Measurements from ENCODE around the gene GRID1. TPM values are rescaled to one million over a fixed set of nuclear protein-coding genes. Genes with fewer than 3 reads are reported as not detected.
A peak's percentile ranks its signal among the peaks of the same experiment; 100 is the strongest.

The GRID1 gene
- polyA plus RNA-seq (2013, experiment 1 of 2) = 0.23 TPM
- 0.29 TPM for polyA plus RNA-seq (2013, experiment 2 of 2)

- Histone ChIP-seq H2BK12ac (ENCODE audit: low read length in 2 of 2) (peak within 1 kb of the TSS in 1 of 2 experiments; percentile 23), H4K8ac (ENCODE audit: low read length) (no peak within 1 kb of the TSS), H3K9me3 (ENCODE audit: control insufficient read depth, low read length) (no peaks in the 10 kb centered on the region), H3K18ac (ENCODE audit: low read depth in 1 of 2, low read length in 2 of 2) (peak within 1 kb of the TSS; percentile 15 to 64), H3K4me1 (ENCODE audit: control insufficient read depth, insufficient read depth, low read depth, low read length) (peaks cover 39% of the 10 kb centered on the region), H3K79me1 (replicated peaks; ENCODE audit: low read length, poor library complexity, severe bottlenecking) (no peaks in the 10 kb centered on the region), H2AFZ (ENCODE audit: low read depth, low read length) (peak within 1 kb of the TSS; percentile 36), H2AK5ac (ENCODE audit: low read length, severe bottlenecking) (no peak within 1 kb of the TSS), H2BK15ac (ENCODE audit: low read depth, poor library complexity, severe bottlenecking) (no peak within 1 kb of the TSS), H3K4me3 (ENCODE audit: insufficient read depth in 1 of 2, low read depth in 1 of 2, low read length in 2 of 2) (peak within 1 kb of the TSS; percentile 46 to 65), H3K23ac (ENCODE audit: low read length in 2 of 2) (peak within 1 kb of the TSS in 1 of 2 experiments; percentile 95), H3K36me3 (ENCODE audit: control insufficient read depth in 1 of 2, insufficient read depth in 2 of 2, low read depth in 1 of 2, low read length in 2 of 2) (no peaks in the 10 kb centered on the region), H3K9ac (ENCODE audit: low read length) (no peak within 1 kb of the TSS), H3K27me3 (ENCODE audit: control insufficient read depth in 1 of 2, insufficient read depth in 1 of 2, low read length in 2 of 2) (peaks cover 70 to 79% of the 10 kb centered on the region in 2 experiments), H2BK5ac (ENCODE audit: low read depth, low read length, poor library complexity, severe bottlenecking) (no peak within 1 kb of the TSS), H3K14ac (ENCODE audit: low read length in 2 of 2) (peak within 1 kb of the TSS in 1 of 2 experiments; percentile 57), H4K91ac (ENCODE audit: low read length) (no peak within 1 kb of the TSS), H3K27ac (ENCODE audit: low read length, poor library complexity, severe bottlenecking) (no peak within 1 kb of the TSS), H3K4ac (ENCODE audit: low read depth in 1 of 2, low read length in 2 of 2) (no peak within 1 kb of the TSS), H3K4me2 (ENCODE audit: low read length, poor library complexity, severe bottlenecking) (peak within 1 kb of the TSS; percentile 72), H2BK120ac (ENCODE audit: low read depth, low read length) (no peak within 1 kb of the TSS)
- WGBS = under 1% methylated on average over 59 of the region's 119 CpGs
- peak; percentile 6 for DNase-seq
Observed at GRCh38 chr10:86366033-86366901, at the start of gene GRID1. Gene GRID1 (minus strand): TSS chr10:86366795.

GRCh38 chr10:86415583-86415982 lies 49.0 kb upstream of the GRID1 start:
- DNase-seq = no peak
- no peak overlapping the region for H2BK12ac ChIP-seq (ENCODE audit: low read length in 2 of 2)
- H3K14ac ChIP-seq (ENCODE audit: low read length in 2 of 2) = no peak overlapping the region
- no peak overlapping the region for H2AFZ ChIP-seq (ENCODE audit: low read depth, low read length)
- no peak overlapping the region for H2BK5ac ChIP-seq (ENCODE audit: low read depth, low read length, poor library complexity, severe bottlenecking)
- no peak overlapping the region for H4K91ac ChIP-seq (ENCODE audit: low read length)
- no peak overlapping the region for H3K4me2 ChIP-seq (ENCODE audit: low read length, poor library complexity, severe bottlenecking)
- H2BK120ac ChIP-seq (ENCODE audit: low read depth, low read length) = no peak overlapping the region
- 78% methylated on average over 5 of the region's 5 CpGs for WGBS
- no peaks in the 10 kb centered on the region for H3K79me1 ChIP-seq (replicated peaks; ENCODE audit: low read length, poor library complexity, severe bottlenecking)
- H3K4me3 ChIP-seq (ENCODE audit: insufficient read depth in 1 of 2, low read depth in 1 of 2, low read length in 2 of 2) = no peak overlapping the region
- H3K36me3 ChIP-seq (ENCODE audit: control insufficient read depth in 1 of 2, insufficient read depth in 2 of 2, low read depth in 1 of 2, low read length in 2 of 2) = no peaks in the 10 kb centered on the region
- peaks cover 5% of the 10 kb centered on the region for H3K4me1 ChIP-seq (ENCODE audit: control insufficient read depth, insufficient read depth, low read depth, low read length)
- H3K27me3 ChIP-seq (ENCODE audit: control insufficient read depth in 1 of 2, insufficient read depth in 1 of 2, low read length in 2 of 2) = peaks cover 0 to 10% of the 10 kb centered on the region in 2 experiments
- H3K18ac ChIP-seq (ENCODE audit: low read depth in 1 of 2, low read length in 2 of 2) = peak overlapping the region in 1 of 2 experiments; percentile 43
- no peak overlapping the region for H3K27ac ChIP-seq (ENCODE audit: low read length, poor library complexity, severe bottlenecking)
- H4K8ac ChIP-seq (ENCODE audit: low read length) = no peak overlapping the region
- H3K9me3 ChIP-seq (ENCODE audit: control insufficient read depth, low read length) = no peaks in the 10 kb centered on the region
- H3K23ac ChIP-seq (ENCODE audit: low read length in 2 of 2) = no peak overlapping the region
- no peak overlapping the region for H2AK5ac ChIP-seq (ENCODE audit: low read length, severe bottlenecking)
- no peak overlapping the region for H3K4ac ChIP-seq (ENCODE audit: low read depth in 1 of 2, low read length in 2 of 2)
- no peak overlapping the region for H2BK15ac ChIP-seq (ENCODE audit: low read depth, poor library complexity, severe bottlenecking)
- H3K9ac ChIP-seq (ENCODE audit: low read length) = no peak overlapping the region

DNA sequence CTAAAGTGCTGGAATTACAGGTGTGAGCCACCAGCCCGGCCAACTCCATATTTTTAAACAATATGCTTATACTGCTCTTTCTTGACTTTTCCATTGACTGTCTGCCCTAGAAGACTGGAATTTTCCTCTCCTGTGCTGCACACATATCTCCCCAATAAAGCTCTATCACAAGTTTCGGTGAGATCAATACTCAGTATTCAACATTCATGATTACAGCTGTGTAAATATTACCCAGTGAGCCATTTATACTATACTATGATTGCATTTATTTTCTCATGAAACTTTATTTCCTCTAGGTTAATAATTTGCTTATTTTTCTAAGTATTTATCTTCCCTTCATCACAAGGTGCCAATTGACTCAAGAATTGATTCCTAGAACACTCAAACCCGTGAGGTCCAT lies 48.5 kb upstream of the GRID1 start:
- Histone ChIP-seq H2BK120ac (ENCODE audit: low read depth, low read length) (no peak overlapping the region), H3K27ac (ENCODE audit: low read length, poor library complexity, severe bottlenecking) (no peak overlapping the region), H2BK15ac (ENCODE audit: low read depth, poor library complexity, severe bottlenecking) (no peak overlapping the region), H4K91ac (ENCODE audit: low read length) (no peak overlapping the region), H2AK5ac (ENCODE audit: low read length, severe bottlenecking) (no peak overlapping the region), H3K36me3 (ENCODE audit: control insufficient read depth in 1 of 2, insufficient read depth in 2 of 2, low read depth in 1 of 2, low read length in 2 of 2) (no peaks in the 10 kb centered on the region), H3K4ac (ENCODE audit: low read depth in 1 of 2, low read length in 2 of 2) (no peak overlapping the region), H2AFZ (ENCODE audit: low read depth, low read length) (no peak overlapping the region), H2BK12ac (ENCODE audit: low read length in 2 of 2) (no peak overlapping the region), H3K23ac (ENCODE audit: low read length in 2 of 2) (no peak overlapping the region), H3K4me2 (ENCODE audit: low read length, poor library complexity, severe bottlenecking) (no peak overlapping the region), H3K4me3 (ENCODE audit: insufficient read depth in 1 of 2, low read depth in 1 of 2, low read length in 2 of 2) (no peak overlapping the region), H3K18ac (ENCODE audit: low read depth in 1 of 2, low read length in 2 of 2) (no peak overlapping the region), H3K4me1 (ENCODE audit: control insufficient read depth, insufficient read depth, low read depth, low read length) (peaks cover 5% of the 10 kb centered on the region), H3K79me1 (replicated peaks; ENCODE audit: low read length, poor library complexity, severe bottlenecking) (no peaks in the 10 kb centered on the region), H4K8ac (ENCODE audit: low read length) (no peak overlapping the region), H3K9me3 (ENCODE audit: control insufficient read depth, low read length) (no peaks in the 10 kb centered on the region), H3K27me3 (ENCODE audit: control insufficient read depth in 1 of 2, insufficient read depth in 1 of 2, low read length in 2 of 2) (peaks cover 0 to 10% of the 10 kb centered on the region in 2 experiments), H2BK5ac (ENCODE audit: low read depth, low read length, poor library complexity, severe bottlenecking) (no peak overlapping the region), H3K9ac (ENCODE audit: low read length) (no peak overlapping the region), H3K14ac (ENCODE audit: low read length in 2 of 2) (no peak overlapping the region)
- 84% methylated on average over 2 of the region's 3 CpGs for WGBS
- no peak for DNase-seq

DNA sequence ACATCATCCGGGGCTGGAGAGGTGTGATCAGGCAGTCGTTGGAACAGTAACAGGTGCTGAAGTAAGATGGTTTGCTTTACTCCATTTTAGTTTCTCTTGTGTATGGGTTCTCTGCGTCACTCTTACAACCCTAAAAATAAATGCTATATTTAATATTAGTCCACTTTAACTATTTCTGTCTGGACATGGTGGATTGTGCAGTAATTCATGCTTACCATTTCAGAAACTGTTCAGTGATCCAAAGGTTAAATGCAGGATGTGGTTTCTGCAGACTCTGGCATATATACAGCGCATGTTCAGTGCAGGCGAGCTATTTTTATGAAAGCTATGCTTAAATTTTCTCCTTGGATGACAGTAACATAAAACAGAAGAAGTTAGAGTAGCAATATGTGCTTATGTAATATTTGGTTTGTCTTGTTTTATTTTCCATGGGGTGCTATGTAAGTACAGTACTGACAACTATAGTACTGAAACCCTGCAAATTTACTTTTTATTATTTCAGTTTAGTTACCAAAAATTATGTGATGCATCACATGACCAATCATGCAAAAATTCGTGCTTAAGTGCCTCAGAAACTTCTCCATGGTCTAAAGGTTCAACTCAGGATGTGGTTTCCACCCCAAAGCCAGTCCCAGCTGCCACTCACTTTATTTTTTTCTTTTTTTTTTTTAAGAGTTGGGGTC lies 46.6 kb upstream of the GRID1 start:
- Histone ChIP-seq H2AFZ (ENCODE audit: low read depth, low read length) (no peak overlapping the region), H3K36me3 (ENCODE audit: control insufficient read depth in 1 of 2, insufficient read depth in 2 of 2, low read depth in 1 of 2, low read length in 2 of 2) (no peaks in the 10 kb centered on the region), H3K4me3 (ENCODE audit: insufficient read depth in 1 of 2, low read depth in 1 of 2, low read length in 2 of 2) (no peak overlapping the region), H4K91ac (ENCODE audit: low read length) (no peak overlapping the region), H3K27ac (ENCODE audit: low read length, poor library complexity, severe bottlenecking) (no peak overlapping the region), H2BK15ac (ENCODE audit: low read depth, poor library complexity, severe bottlenecking) (no peak overlapping the region), H3K4me1 (ENCODE audit: control insufficient read depth, insufficient read depth, low read depth, low read length) (peaks cover 5% of the 10 kb centered on the region), H2AK5ac (ENCODE audit: low read length, severe bottlenecking) (no peak overlapping the region), H3K4ac (ENCODE audit: low read depth in 1 of 2, low read length in 2 of 2) (no peak overlapping the region), H2BK5ac (ENCODE audit: low read depth, low read length, poor library complexity, severe bottlenecking) (no peak overlapping the region), H3K18ac (ENCODE audit: low read depth in 1 of 2, low read length in 2 of 2) (no peak overlapping the region), H3K4me2 (ENCODE audit: low read length, poor library complexity, severe bottlenecking) (no peak overlapping the region), H3K79me1 (replicated peaks; ENCODE audit: low read length, poor library complexity, severe bottlenecking) (no peaks in the 10 kb centered on the region), H4K8ac (ENCODE audit: low read length) (no peak overlapping the region), H2BK12ac (ENCODE audit: low read length in 2 of 2) (no peak overlapping the region), H3K9me3 (ENCODE audit: control insufficient read depth, low read length) (no peaks in the 10 kb centered on the region), H3K14ac (ENCODE audit: low read length in 2 of 2) (no peak overlapping the region), H3K23ac (ENCODE audit: low read length in 2 of 2) (no peak overlapping the region), H3K27me3 (ENCODE audit: control insufficient read depth in 1 of 2, insufficient read depth in 1 of 2, low read length in 2 of 2) (peaks cover 0 to 7% of the 10 kb centered on the region in 2 experiments), H3K9ac (ENCODE audit: low read length) (no peak overlapping the region), H2BK120ac (ENCODE audit: low read depth, low read length) (no peak overlapping the region)
- WGBS = 24% methylated on average over 3 of the region's 6 CpGs
- DNase-seq = peak; percentile 80

All from mesenchymal stem cell (in vitro differentiated cells and primary cell).